HepG2 (cell line): ENCODE data around the gene PNPLA1. TPM values are rescaled to one million over a fixed set of nuclear protein-coding genes. Genes with fewer than 3 reads are reported as not detected.

Experiments
- BCL6 ChIP-seq: IDR thresholded peaks from 2 replicates; pipeline ENCODE4 v1.6.1; 2016; ENCODE audit warnings: missing genetic modification reagents, missing compliant biosample characterization
- CAMTA2 ChIP-seq: sonication (generic); formaldehyde crosslinking; IDR thresholded peaks from 2 replicates; pipeline ENCODE4 v1.4.0; 2020; ENCODE audit warnings: mild to moderate bottlenecking, missing genetic modification reagents, borderline replicate concordance
- CHD4 ChIP-seq: fragments of 200-600 bp; sonication (generic); IDR thresholded peaks from 2 replicates; pipeline ENCODE4 v1.7.0; 2017; ENCODE audit warnings: mild to moderate bottlenecking, low read length, borderline replicate concordance
- GABPA ChIP-seq, 2 experiments: IDR thresholded peaks; 2 replicates each; pipeline ENCODE4 v1.6.1; 2011 to 2016; ENCODE audit warnings: low read depth in 2 of 2, low read length in 1 of 2, missing biosample characterization in 1 of 2, missing genetic modification characterization in 1 of 2
- HMG20B ChIP-seq: conservative IDR thresholded peaks from 2 replicates; pipeline ENCODE4 v1.6.1; 2016; ENCODE audit warnings: missing genetic modification reagents, missing compliant biosample characterization
- ISX ChIP-seq: sonication (generic); formaldehyde crosslinking; conservative IDR thresholded peaks from 2 replicates; pipeline ENCODE4 v1.5.0; 2020; ENCODE audit warnings: missing genetic modification reagents
- MEF2D ChIP-seq: sonication (generic); formaldehyde crosslinking; IDR thresholded peaks from 2 replicates; pipeline ENCODE4 v1.5.1; 2020; ENCODE audit warnings: mild to moderate bottlenecking, missing genetic modification reagents
- MIXL1 ChIP-seq: IDR thresholded peaks from 2 replicates; pipeline ENCODE4 v1.6.1; 2016
- PPARG ChIP-seq: conservative IDR thresholded peaks from 2 replicates; pipeline ENCODE4 v1.6.1; 2016; ENCODE audit warnings: missing biosample characterization, missing genetic modification reagents
- RNF2 ChIP-seq: fragments of 450-650 bp; conservative IDR thresholded peaks from 2 replicates; pipeline ENCODE4 v1.6.1; 2016; ENCODE audit warnings: low read depth
- SOX13 ChIP-seq, 3 experiments: fragments of 450-650 bp in 1 of 3; sonication (generic) in 1 of 3; formaldehyde crosslinking in 1 of 3; IDR thresholded peaks in 2 of 3; conservative IDR thresholded peaks in 1 of 3; 2 replicates each; pipeline versions ENCODE4 v1.5.0 to v1.6.1; 2016 to 2020; ENCODE audit warnings: antibody characterized with exemption in 1 of 3, mild to moderate bottlenecking in 1 of 3, missing compliant biosample characterization in 1 of 3, missing genetic modification reagents in 1 of 3, moderate library complexity in 1 of 3
- ZBTB7B ChIP-seq: sonication (generic); formaldehyde crosslinking; IDR thresholded peaks from 2 replicates; pipeline ENCODE4 v1.4.0; 2020; ENCODE audit warnings: missing genetic modification reagents
- ZFP36 ChIP-seq: fragments of 150-350 bp; IDR thresholded peaks from 2 replicates; pipeline ENCODE4 v1.6.1; 2018; ENCODE audit warnings: borderline replicate concordance, low read length, low read depth; ENCODE audit not compliant: partially characterized antibody
- ZNF143 ChIP-seq: sonication (generic); formaldehyde crosslinking; IDR thresholded peaks from 2 replicates; pipeline ENCODE4 v1.4.0; 2020; ENCODE audit warnings: missing genetic modification reagents
- ZNF326 ChIP-seq: sonication (generic); formaldehyde crosslinking; IDR thresholded peaks from 2 replicates; pipeline ENCODE4 v1.4.0; 2020; ENCODE audit warnings: missing genetic modification reagents, borderline replicate concordance
- ZNF614 ChIP-seq: IDR thresholded peaks from 2 replicates; pipeline ENCODE4 v1.6.1; 2018; ENCODE audit warnings: missing biosample characterization, missing genetic modification reagents, inconsistent platforms, borderline replicate concordance
- ZNF788 ChIP-seq: sonication (generic); formaldehyde crosslinking; IDR thresholded peaks from 2 replicates; pipeline ENCODE4 v1.5.0; 2020; ENCODE audit warnings: mild to moderate bottlenecking, missing genetic modification reagents, borderline replicate concordance
- ZSCAN21 ChIP-seq: sonication (generic); formaldehyde crosslinking; IDR thresholded peaks from 2 replicates; pipeline ENCODE4 v1.8.0; 2022; ENCODE audit warnings: mild to moderate bottlenecking, missing genetic modification reagents, moderate library complexity, borderline replicate concordance
- ZSCAN31 ChIP-seq: sonication (generic); formaldehyde crosslinking; IDR thresholded peaks from 2 replicates; pipeline ENCODE4 v1.5.0; 2020; ENCODE audit warnings: low read depth, mild to moderate bottlenecking, missing genetic modification reagents
- polyA plus RNA-seq, 8 experiments: library from polyadenylated mRNA; depleted of rRNA in 3 of 8; stranded (reverse) in 7 of 8; unstranded in 1 of 8; fragments of >200 nt; fragmentation: Illumina TruSeq in 4 of 8; extraction: Trizol in 4 of 8; gene quantifications; 2 replicates each; pipeline versions ENCODE4 v1.2.1 to v1.2.3, GENCODE V29; 2011 to 2016; ENCODE audit warnings: low read depth in 4 of 8, missing spikeins in 1 of 8, mixed read lengths in 1 of 8; ENCODE audit not compliant: insufficient read depth in 1 of 8
- total RNA-seq, 5 experiments: library from RNA; depleted of rRNA; stranded (reverse); fragments of >200 nt; fragmentation: Illumina TruSeq; extraction: Trizol; gene quantifications; 2 replicates each; pipeline ENCODE4 v1.2.3, GENCODE V29; 2016; ENCODE audit warnings: low read depth in 1 of 5
- TF ChIP-seq, protein P1 (sequence below): sonication (generic); formaldehyde crosslinking; IDR thresholded peaks from 2 replicates; pipeline ENCODE4 v1.5.1; 2020; ENCODE audit warnings: mild to moderate bottlenecking, missing genetic modification reagents, borderline replicate concordance
- TF ChIP-seq, protein P2 (sequence below): sonication (generic); formaldehyde crosslinking; IDR thresholded peaks from 2 replicates; pipeline ENCODE4 v1.4.0; 2020; ENCODE audit warnings: missing genetic modification reagents, borderline replicate concordance
- TF ChIP-seq, protein P3 (sequence below): IDR thresholded peaks from 2 replicates; pipeline ENCODE4 v1.6.1; 2018; ENCODE audit warnings: missing genetic modification reagents

PNPLA1 gene
- total and polyA plus RNA-seq, 2 of the 13 experiments (the other 11 are each of a cell fraction or from before 2014, with no cell fraction given): not detected

DNA sequence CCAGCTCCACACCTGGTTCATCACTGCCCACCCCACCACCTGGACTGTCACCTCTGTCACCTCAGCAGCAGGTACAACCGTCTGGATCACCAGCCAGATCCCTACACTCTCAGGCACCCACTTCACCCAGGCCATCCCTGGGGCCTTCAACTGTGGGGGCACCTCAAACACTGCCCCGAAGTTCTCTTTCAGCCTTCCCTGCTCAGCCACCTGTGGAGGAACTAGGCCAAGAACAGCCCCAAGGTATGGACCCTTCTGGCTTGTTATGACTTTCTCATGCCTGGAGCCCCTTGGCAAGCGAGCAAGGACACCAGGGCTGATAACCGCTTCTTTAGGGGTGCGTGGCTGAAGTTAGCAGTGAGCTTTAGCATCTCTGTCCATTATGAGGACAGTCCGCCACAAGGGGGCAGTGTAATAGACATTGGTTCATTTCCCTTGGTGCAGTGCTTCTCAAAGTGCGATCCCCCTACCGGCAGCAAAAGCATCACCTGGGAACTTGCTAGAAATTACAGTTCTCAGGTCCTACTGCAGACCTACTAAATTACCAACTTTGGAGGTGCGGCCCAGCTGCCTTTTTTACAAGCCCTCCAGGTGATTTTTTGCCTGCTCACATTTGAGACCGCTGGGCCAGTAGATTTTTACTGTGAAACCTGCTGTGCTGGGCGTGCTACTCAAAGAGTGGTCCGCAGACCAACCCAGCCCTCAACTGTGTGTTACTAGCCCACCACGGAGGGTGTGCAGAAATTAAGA lies 32.5 kb downstream of the PNPLA1 start (continued):
- peak; percentile 53 for TF ChIP-seq ZFP36
- 0 out of 2 replicates have a peak, but pooled peaks have one; percentile 36 for TF ChIP-seq PPARG (CRISPR knock-in tag)
- peak; percentile 74; the same call in 1 of the 2 replicates for TF ChIP-seq ZNF788 (CRISPR knock-in tag)
- peak; percentile 12; the same call in 1 of the 2 replicates for TF ChIP-seq BCL6
- TF ChIP-seq SOX13 (IDR thresholded peaks at IDR 0.05): no peak
- 0 out of 4 replicates have a peak, but pooled peaks of 1 of the 2 experiments have one; percentile 20 for TF ChIP-seq SOX13 (CRISPR knock-in tag; conservative IDR thresholded peaks at IDR 0.05 in 1 of 2, IDR thresholded peaks at IDR 0.05 in 1 of 2)
- TF ChIP-seq ZNF143: peak; percentile 74
- TF ChIP-seq, protein P1, sequence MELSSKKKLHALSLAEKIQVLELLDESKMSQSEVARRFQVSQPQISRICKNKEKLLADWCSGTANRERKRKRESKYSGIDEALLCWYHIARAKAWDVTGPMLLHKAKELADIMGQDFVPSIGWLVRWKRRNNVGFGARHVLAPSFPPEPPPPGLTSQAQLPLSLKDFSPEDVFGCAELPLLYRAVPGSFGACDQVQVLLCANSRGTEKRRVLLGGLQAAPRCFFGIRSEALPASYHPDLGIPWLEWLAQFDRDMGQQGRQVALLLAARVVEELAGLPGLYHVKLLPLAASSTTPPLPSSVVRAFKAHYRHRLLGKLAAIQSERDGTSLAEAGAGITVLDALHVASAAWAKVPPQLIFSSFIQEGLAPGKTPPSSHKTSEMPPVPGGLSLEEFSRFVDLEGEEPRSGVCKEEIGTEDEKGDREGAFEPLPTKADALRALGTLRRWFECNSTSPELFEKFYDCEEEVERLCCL: no peak
- TF ChIP-seq MIXL1 (CRISPR knock-in tag): peak; percentile 86
- TF ChIP-seq CAMTA2 (CRISPR knock-in tag): no peak
- TF ChIP-seq ZBTB7B (CRISPR knock-in tag): no peak
- TF ChIP-seq, protein P2, sequence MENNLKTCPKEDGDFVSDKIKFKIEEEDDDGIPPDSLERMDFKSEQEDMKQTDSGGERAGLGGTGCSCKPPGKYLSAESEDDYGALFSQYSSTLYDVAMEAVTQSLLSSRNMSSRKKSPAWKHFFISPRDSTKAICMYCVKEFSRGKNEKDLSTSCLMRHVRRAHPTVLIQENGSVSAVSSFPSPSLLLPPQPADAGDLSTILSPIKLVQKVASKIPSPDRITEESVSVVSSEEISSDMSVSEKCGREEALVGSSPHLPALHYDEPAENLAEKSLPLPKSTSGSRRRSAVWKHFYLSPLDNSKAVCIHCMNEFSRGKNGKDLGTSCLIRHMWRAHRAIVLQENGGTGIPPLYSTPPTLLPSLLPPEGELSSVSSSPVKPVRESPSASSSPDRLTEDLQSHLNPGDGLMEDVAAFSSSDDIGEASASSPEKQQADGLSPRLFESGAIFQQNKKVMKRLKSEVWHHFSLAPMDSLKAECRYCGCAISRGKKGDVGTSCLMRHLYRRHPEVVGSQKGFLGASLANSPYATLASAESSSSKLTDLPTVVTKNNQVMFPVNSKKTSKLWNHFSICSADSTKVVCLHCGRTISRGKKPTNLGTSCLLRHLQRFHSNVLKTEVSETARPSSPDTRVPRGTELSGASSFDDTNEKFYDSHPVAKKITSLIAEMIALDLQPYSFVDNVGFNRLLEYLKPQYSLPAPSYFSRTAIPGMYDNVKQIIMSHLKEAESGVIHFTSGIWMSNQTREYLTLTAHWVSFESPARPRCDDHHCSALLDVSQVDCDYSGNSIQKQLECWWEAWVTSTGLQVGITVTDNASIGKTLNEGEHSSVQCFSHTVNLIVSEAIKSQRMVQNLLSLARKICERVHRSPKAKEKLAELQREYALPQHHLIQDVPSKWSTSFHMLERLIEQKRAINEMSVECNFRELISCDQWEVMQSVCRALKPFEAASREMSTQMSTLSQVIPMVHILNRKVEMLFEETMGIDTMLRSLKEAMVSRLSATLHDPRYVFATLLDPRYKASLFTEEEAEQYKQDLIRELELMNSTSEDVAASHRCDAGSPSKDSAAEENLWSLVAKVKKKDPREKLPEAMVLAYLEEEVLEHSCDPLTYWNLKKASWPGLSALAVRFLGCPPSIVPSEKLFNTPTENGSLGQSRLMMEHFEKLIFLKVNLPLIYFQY (CRISPR knock-in tag): peak; percentile 30; the same call in 1 of the 2 replicates
- no peak for TF ChIP-seq ISX
- no peak for TF ChIP-seq GABPA (IDR thresholded peaks at IDR 0.05; ENCODE audit: low read depth, low read length)
- TF ChIP-seq GABPA (CRISPR knock-in tag; IDR thresholded peaks at IDR 0.05; ENCODE audit: low read depth): peak; percentile 14; the same call in 1 of the 2 replicates
- no peak for TF ChIP-seq ZSCAN21 (CRISPR knock-in tag)
- TF ChIP-seq, protein P3, sequence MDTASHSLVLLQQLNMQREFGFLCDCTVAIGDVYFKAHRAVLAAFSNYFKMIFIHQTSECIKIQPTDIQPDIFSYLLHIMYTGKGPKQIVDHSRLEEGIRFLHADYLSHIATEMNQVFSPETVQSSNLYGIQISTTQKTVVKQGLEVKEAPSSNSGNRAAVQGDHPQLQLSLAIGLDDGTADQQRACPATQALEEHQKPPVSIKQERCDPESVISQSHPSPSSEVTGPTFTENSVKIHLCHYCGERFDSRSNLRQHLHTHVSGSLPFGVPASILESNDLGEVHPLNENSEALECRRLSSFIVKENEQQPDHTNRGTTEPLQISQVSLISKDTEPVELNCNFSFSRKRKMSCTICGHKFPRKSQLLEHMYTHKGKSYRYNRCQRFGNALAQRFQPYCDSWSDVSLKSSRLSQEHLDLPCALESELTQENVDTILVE (CRISPR knock-in tag): peak; percentile 68; the same call in 1 of the 2 replicates
- no peak for TF ChIP-seq ZNF326 (CRISPR knock-in tag)
- TF ChIP-seq MEF2D (CRISPR knock-in tag): peak; percentile 52; the same call in 1 of the 2 replicates
- no peak for TF ChIP-seq CHD4
- TF ChIP-seq RNF2: 0 out of 2 replicates have a peak, but pooled peaks have one; percentile 22
- 0 out of 2 replicates have a peak, but pooled peaks have one; percentile 27 for TF ChIP-seq HMG20B (CRISPR knock-in tag)
- TF ChIP-seq ZSCAN31: 0 out of 2 replicates have a peak, but pooled peaks have one; percentile 60
- peak; percentile 55; the same call in 1 of the 2 replicates for TF ChIP-seq ZNF614 (CRISPR knock-in tag)
